ENCODE measurements around the gene RNF217.
"Not testable (repeated sequence)": the region's sequence is repeated elsewhere in the genome, so short reads cannot be mapped to it uniquely, and the experiment has no call there.

The RNF217 gene, protein sequence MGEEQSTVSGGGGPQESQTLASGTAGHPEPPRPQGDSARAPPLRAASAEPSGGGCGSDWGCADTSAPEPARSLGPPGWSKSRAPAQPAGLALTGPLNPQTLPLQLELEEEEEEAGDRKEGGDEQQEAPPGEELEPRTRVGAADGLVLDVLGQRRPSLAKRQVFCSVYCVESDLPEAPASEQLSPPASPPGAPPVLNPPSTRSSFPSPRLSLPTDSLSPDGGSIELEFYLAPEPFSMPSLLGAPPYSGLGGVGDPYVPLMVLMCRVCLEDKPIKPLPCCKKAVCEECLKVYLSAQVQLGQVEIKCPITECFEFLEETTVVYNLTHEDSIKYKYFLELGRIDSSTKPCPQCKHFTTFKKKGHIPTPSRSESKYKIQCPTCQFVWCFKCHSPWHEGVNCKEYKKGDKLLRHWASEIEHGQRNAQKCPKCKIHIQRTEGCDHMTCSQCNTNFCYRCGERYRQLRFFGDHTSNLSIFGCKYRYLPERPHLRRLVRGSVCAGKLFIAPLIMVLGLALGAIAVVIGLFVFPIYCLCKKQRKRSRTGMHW

DNA sequence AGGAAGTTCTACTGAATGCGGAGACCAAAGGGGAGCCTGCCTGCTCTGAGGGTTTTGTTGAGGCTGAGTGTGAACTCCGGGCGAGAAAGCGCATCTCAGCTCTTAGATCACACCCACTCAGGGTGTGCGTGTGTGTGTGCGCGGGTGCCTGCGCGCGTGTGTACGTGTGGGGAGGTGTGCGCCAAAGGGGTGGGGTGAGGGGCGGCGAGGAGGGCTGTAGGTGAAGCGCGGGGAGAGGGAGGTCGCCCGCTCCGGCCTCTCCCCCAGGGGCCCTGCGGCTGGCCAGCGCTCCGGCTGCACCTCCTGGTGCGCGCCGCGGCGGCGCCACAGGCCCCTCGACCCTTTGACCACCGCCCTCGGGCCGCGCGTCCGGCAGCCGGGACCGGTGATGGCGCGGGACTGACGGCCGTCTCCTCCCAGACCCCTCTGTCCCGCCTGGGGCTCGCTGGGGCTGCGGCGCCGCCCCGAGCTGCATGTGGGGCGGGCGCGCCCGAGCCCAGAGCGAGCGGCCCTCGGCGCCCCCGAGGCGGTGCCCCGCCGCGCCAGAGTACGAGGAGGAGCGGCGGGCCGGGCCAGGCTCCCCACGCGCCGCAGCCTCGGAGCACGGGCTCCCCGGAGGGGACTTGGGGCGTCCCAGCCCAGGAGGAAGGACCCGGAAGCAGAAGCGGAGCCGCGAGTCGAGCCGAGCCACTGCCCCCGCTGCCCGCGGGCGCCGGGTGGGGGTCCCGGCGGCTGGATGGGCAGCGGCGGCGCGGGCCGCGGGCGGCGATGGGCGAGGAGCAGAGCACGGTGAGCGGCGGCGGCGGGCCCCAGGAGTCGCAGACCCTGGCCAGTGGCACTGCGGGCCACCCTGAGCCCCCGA is at the start of gene RNF217:
Gene RNF217 (plus strand): TSS at position 661 of the 862 bp plus-strand sequence. CDS start 108 bp downstream, at position 769.
- no peaks in the 10 kb centered on the region for H3K27me3 ChIP-seq (ENCODE audit: insufficient read depth, low read depth, severe bottlenecking)
- H3K4me3 ChIP-seq (ENCODE audit: low read depth, low read length): peak within 1 kb of the TSS; percentile 89
- H3K9me3 ChIP-seq (ENCODE audit: severe bottlenecking): no peaks in the 10 kb centered on the region
- peak; percentile 78 for DNase-seq
- peak within 1 kb of the TSS; percentile 89 for H3K27ac ChIP-seq
- H3K36me3 ChIP-seq: peaks cover 25% of the 10 kb centered on the region
- TF ChIP-seq, protein P1, sequence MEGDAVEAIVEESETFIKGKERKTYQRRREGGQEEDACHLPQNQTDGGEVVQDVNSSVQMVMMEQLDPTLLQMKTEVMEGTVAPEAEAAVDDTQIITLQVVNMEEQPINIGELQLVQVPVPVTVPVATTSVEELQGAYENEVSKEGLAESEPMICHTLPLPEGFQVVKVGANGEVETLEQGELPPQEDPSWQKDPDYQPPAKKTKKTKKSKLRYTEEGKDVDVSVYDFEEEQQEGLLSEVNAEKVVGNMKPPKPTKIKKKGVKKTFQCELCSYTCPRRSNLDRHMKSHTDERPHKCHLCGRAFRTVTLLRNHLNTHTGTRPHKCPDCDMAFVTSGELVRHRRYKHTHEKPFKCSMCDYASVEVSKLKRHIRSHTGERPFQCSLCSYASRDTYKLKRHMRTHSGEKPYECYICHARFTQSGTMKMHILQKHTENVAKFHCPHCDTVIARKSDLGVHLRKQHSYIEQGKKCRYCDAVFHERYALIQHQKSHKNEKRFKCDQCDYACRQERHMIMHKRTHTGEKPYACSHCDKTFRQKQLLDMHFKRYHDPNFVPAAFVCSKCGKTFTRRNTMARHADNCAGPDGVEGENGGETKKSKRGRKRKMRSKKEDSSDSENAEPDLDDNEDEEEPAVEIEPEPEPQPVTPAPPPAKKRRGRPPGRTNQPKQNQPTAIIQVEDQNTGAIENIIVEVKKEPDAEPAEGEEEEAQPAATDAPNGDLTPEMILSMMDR (IDR thresholded peaks at IDR 0.05; ENCODE audit: low read depth, low read length): peak; percentile 14; the same call in 1 of the 2 replicates

DNA sequence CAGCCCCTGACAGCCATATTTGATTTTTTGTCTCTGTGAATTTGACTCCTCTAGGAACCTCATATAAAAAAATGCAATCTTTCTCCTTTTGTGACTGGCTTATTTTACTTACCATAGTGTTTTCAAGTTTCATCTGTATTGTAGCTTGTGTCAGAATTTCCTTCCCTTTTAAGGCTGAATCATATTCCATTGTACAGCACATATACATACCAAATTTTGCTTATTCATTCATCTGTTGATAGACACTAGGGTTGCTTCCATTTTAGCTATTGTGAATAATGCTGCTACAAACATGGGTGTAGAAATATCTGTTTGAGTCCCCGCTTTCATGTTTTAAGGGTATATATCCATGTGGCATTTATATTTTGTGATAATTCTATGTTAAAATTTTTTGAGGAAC is 49.2 kb upstream of the RNF217 start:
- Histone ChIP-seq H3K27ac (no peak overlapping the region), H3K36me3 (no peaks in the 10 kb centered on the region), H3K9me3 (ENCODE audit: severe bottlenecking) (no peaks in the 10 kb centered on the region), H3K27me3 (ENCODE audit: insufficient read depth, low read depth, severe bottlenecking) (no peaks in the 10 kb centered on the region), H3K4me3 (ENCODE audit: low read depth, low read length) (no peak overlapping the region)
- no peak for DNase-seq
- TF ChIP-seq, protein P1 (IDR thresholded peaks at IDR 0.05; ENCODE audit: low read depth, low read length): no peak

GRCh38 chr6:124917769-124918168 is 44.5 kb upstream of the RNF217 start:
- TF ChIP-seq, protein P1 (IDR thresholded peaks at IDR 0.05; ENCODE audit: low read depth, low read length): no peak
- H3K36me3 ChIP-seq: no peaks in the 10 kb centered on the region
- no peaks in the 10 kb centered on the region for H3K27me3 ChIP-seq (ENCODE audit: insufficient read depth, low read depth, severe bottlenecking)
- DNase-seq: no peak
- H3K4me3 ChIP-seq (ENCODE audit: low read depth, low read length): no peak overlapping the region
- H3K9me3 ChIP-seq (ENCODE audit: severe bottlenecking): peaks cover 10% of the 10 kb centered on the region
- H3K27ac ChIP-seq: no peak overlapping the region

DNA sequence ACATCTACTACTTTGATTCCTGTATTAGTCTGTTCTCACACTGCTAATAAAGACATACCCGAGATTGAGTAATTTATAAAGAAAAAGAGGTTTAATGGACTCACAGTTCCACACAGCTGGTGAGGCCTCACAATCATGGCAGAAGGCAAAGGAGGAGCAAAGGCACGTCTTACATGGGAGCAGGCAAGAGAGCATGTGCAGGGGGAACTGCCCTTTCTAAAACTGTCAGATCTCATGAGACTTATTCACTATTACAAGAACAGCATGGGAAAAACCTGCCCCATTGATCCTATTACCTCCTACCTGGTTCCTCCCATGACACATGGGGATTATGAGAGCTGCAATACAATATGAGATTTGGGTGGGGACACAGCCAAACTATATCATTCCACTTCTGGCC is 42.5 kb upstream of the RNF217 start:
- H3K4me3 ChIP-seq (ENCODE audit: low read depth, low read length); H3K27ac ChIP-seq; H3K27me3 ChIP-seq (ENCODE audit: insufficient read depth, low read depth, severe bottlenecking); H3K36me3 ChIP-seq; DNase-seq; H3K9me3 ChIP-seq (ENCODE audit: severe bottlenecking): not testable (repeated sequence)

- Histone ChIP-seq H3K9me3 (ENCODE audit: severe bottlenecking) (peaks cover 10% of the 10 kb centered on the region), H3K27me3 (ENCODE audit: insufficient read depth, low read depth, severe bottlenecking) (no peaks in the 10 kb centered on the region), H3K36me3 (no peaks in the 10 kb centered on the region), H3K27ac (no peak overlapping the region), H3K4me3 (ENCODE audit: low read depth, low read length) (no peak overlapping the region)
- TF ChIP-seq, protein P1 (IDR thresholded peaks at IDR 0.05; ENCODE audit: low read depth, low read length): no peak
- no peak for DNase-seq
These were observed 37.9 kb upstream of the RNF217 start for GRCh38 chr6:124924333-124924759.

DNA sequence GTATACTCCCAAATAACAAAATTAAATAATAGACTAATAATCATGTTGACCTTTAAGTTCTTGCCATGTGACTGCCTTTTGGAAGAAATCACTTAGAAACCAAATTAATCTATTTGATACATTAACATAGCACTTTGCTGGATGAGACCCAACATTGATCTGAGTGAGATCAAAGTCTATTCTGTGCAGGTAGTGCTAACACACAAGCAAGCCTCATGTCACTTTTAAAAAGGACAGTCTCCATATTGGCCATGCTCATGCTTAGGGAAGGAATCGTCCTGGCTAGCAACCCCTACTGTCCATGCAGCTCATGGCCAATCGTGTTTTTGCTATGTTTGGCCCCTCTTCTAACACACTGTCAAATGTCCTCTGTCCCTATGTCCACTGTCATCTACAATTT is 35.8 kb upstream of the RNF217 start:
- no peak overlapping the region for H3K4me3 ChIP-seq (ENCODE audit: low read depth, low read length)
- H3K9me3 ChIP-seq (ENCODE audit: severe bottlenecking): no peaks in the 10 kb centered on the region
- DNase-seq: no peak
- TF ChIP-seq, protein P1 (IDR thresholded peaks at IDR 0.05; ENCODE audit: low read depth, low read length): no peak
- no peak overlapping the region for H3K27ac ChIP-seq
- no peaks in the 10 kb centered on the region for H3K36me3 ChIP-seq
- no peaks in the 10 kb centered on the region for H3K27me3 ChIP-seq (ENCODE audit: insufficient read depth, low read depth, severe bottlenecking)
